ENCODE measurements around the gene ASXL2.

DNA sequence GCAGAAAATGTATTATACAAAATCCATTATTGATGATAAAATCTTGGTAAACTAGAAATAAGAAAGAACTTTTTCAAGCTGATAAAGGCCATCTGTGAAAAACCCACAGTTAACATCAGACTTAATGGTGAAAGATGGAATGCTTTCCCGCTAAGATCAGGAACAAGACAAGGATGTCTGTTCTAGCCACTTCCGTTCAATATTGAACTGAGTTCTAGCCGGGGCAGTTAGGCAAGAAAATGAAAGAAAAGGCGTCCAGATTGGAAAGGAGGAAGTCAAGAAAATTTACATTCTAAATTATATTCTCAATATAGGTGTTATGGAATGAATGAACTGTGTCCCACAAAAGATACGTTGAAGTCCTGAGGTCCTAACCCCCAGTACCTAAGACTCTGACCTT lies 165.8 kb downstream of the ASXL2 start:
- no peak for TF ChIP-seq GATA1 (IDR thresholded peaks at IDR 0.05; ENCODE audit: low read depth, low read length)
- TF ChIP-seq POLR2A (IDR thresholded peaks at IDR 0.05; ENCODE audit: low read length): no peak

All from erythroblast (primary cell).